Uterus (tissue), 4 donors: ENCODE data around the gene SLC2A11. TPM values are rescaled to one million over a fixed set of nuclear protein-coding genes. Genes with fewer than 3 reads are reported as not detected.

Experiments
- DNase-seq, 2 donors: peaks; one replicate each; pipeline ENCODE4 v3.0.0-alpha.2; 2019 to 2020
- H3K27ac ChIP-seq, 2 donors: fragments of 200-600 bp; sonication (generic); 1 replicate in 1 of 2; 2 replicates in 1 of 2; pipeline ENCODE4 v1.5.1; 2016 to 2018
- H3K27me3 ChIP-seq, 2 donors: fragments of 200-600 bp; sonication (generic); one replicate each; pipeline ENCODE4 v1.5.1; 2018 to 2019; ENCODE audit warnings: control low read depth in 1 of 2
- H3K36me3 ChIP-seq, 2 donors: fragments of 200-600 bp; sonication (generic); one replicate each; pipeline ENCODE4 v1.5.1; 2019; ENCODE audit warnings: control low read depth in 1 of 2
- H3K4me1 ChIP-seq, 2 donors: fragments of 200-600 bp; sonication (generic); one replicate each; pipeline ENCODE4 v1.5.1; 2018 to 2019; ENCODE audit warnings: control low read depth in 1 of 2
- H3K4me3 ChIP-seq, 2 donors: fragments of 200-600 bp; sonication (generic); 1 replicate in 1 of 2; 2 replicates in 1 of 2; pipeline ENCODE4 v1.5.1; 2018 to 2019; ENCODE audit warnings: mild to moderate bottlenecking in 1 of 2
- H3K9me3 ChIP-seq, 2 donors: fragments of 200-600 bp; sonication (generic); one replicate each; pipeline ENCODE4 v1.5.1; 2019; ENCODE audit warnings: control low read depth in 1 of 2
- CTCF ChIP-seq, 4 experiments: fragments of 200-600 bp in 2 of 4; fragments of 450-650 bp in 2 of 4; sonication (generic) in 2 of 4; IDR thresholded peaks; one replicate each; pipeline ENCODE4 v1.5.1; 2016 to 2019; ENCODE audit warnings: antibody characterized with exemption in 4 of 4, mild to moderate bottlenecking in 2 of 4, moderate library complexity in 1 of 4
- POLR2A ChIP-seq, 2 donors: fragments of 450-650 bp; IDR thresholded peaks; one replicate each; pipeline ENCODE4 v1.6.1; 2016; ENCODE audit warnings: antibody characterized with exemption in 2 of 2, mild to moderate bottlenecking in 1 of 2, moderate library complexity in 1 of 2
- intact Hi-C: fragments of 100-400 bp; cut with DNase I; formaldehyde crosslinking; loops from one replicate; pipeline ENCODE4 v1.15.1; 2023; ENCODE audit warnings: low total_unique reads
- total RNA-seq, 4 donors: library from RNA; depleted of rRNA in 3 of 4; stranded (reverse); fragments of >200 nt in 3 of 4; gene quantifications; one replicate each; pipeline versions ENCODE4 v1.1.0 to v1.2.4, GENCODE V29; 2014 to 2023
- donor health status: DM: yes; HTN: yes; CAD: no.

SLC2A11 gene
- total RNA-seq, 4 donors from 2014 or later: under 0.01 to 63.3 (median 15.0) TPM

- TF ChIP-seq CTCF (IDR thresholded peaks at IDR 0.05) (no peak), POLR2A (IDR thresholded peaks at IDR 0.05) (no peak)
- Histone ChIP-seq H3K36me3 (no peaks in the 10 kb centered on the region), H3K27me3 (no peaks in the 10 kb centered on the region), H3K27ac (no peak overlapping the region), H3K4me1 (no peaks in the 10 kb centered on the region), H3K9me3 (no peaks in the 10 kb centered on the region), H3K4me3 (no peak overlapping the region)
- DNase-seq: no peak
- intact Hi-C loops: no loop called here
These were observed 51.0 kb downstream of the SLC2A11 start for GRCh38 chr22:23908587-23909205.

- peak in 1 of 2 donors; percentile 16 for DNase-seq
- Histone ChIP-seq H3K4me1 (no peaks in the 10 kb centered on the region), H3K27me3 (no peaks in the 10 kb centered on the region), H3K36me3 (no peaks in the 10 kb centered on the region), H3K27ac (peak overlapping the region in 1 of 2 donors; percentile 18), H3K9me3 (no peaks in the 10 kb centered on the region), H3K4me3 (no peak overlapping the region)
- intact Hi-C loops: no loop called here
- TF ChIP-seq CTCF (IDR thresholded peaks at IDR 0.05) (no peak), POLR2A (IDR thresholded peaks at IDR 0.05) (no peak)
These were observed 51.7 kb downstream of the SLC2A11 start for GRCh38 chr22:23909296-23909898.

- H3K4me3 ChIP-seq: no peak overlapping the region
- H3K36me3 ChIP-seq: no peaks in the 10 kb centered on the region
- intact Hi-C loops: no loop called here
- H3K4me1 ChIP-seq: no peaks in the 10 kb centered on the region
- no peaks in the 10 kb centered on the region for H3K27me3 ChIP-seq
- DNase-seq: no peak
- no peak overlapping the region for H3K27ac ChIP-seq
- TF ChIP-seq POLR2A (IDR thresholded peaks at IDR 0.05) (no peak), CTCF (IDR thresholded peaks at IDR 0.05) (no peak)
- no peaks in the 10 kb centered on the region for H3K9me3 ChIP-seq
These were observed 53.0 kb downstream of the SLC2A11 start for GRCh38 chr22:23910496-23911190.

GRCh38 chr22:23911318-23911980 lies 53.8 kb downstream of the SLC2A11 start:
- Histone ChIP-seq H3K36me3 (no peaks in the 10 kb centered on the region), H3K4me1 (no peaks in the 10 kb centered on the region), H3K27me3 (no peaks in the 10 kb centered on the region), H3K4me3 (no peak overlapping the region), H3K27ac (no peak overlapping the region), H3K9me3 (no peaks in the 10 kb centered on the region)
- TF ChIP-seq CTCF (IDR thresholded peaks at IDR 0.05): no peak
- no peak for TF ChIP-seq POLR2A (IDR thresholded peaks at IDR 0.05)
- intact Hi-C loops: no loop called here
- DNase-seq: no peak
